Measurements from ENCODE around the gene CDK17.
"Not testable (repeated sequence)": the region's sequence is repeated elsewhere in the genome, so short reads cannot be mapped to it uniquely, and the experiment has no call there.

CDK17 gene

DNA sequence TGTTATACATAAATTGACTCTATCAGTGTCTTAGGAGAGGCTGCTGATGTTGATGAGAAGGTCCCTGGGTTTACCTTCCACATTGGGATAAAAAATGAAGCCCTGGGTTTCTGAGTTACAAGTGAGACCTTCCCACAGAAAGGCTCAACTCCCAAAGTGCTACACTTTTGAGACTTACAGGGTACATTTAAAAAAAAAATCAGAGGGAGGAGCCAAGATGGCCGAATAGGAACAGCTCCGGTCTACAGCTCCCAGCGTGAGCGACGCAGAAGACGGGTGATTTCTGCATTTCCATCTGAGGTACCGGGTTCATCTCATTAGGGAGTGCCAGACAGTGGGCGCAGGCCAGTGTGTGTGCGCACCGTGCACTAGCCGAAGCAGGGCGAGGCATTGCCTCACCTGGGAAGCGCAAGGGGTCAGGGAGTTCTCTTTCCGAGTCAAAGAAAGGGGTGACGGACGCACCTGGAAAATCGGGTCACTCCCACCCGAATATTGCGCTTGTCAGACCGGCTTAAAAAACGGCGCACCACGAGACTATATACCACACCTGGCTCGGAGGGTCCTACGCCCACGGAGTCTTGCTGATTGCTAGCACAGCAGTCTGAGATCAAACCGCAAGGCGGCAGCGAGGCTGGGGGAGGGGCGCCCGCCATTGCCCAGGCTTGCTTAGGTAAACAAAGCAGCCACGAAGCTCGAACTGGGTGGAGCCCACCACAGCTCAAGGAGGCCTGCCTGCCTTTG lies 84.3 kb downstream of the CDK17 start:
- not testable (repeated sequence) for DNase-seq (ENCODE audit: low spot score)

DNA sequence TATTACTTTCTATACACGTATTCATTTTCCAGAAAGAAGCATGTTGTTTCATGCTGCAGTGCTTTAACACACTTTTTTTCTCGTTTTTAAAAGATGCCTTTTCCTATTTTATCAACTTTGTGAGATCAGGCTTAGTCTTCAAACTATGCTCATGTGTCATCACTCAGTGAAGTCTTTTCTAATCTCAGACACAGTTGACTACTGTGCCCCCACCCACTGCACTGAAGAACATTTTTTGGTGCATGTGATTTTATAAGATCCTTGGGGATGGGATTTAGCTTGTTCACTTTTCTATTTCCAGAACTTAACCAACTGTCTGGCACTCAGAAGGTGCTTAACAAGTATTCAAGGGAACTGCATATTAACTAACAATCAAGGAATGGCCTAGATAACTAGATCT lies 85.5 kb downstream of the CDK17 start:
- no peak for DNase-seq (ENCODE audit: low spot score)

- no peak for DNase-seq (ENCODE audit: low spot score)
Observed at GRCh38 chr12:96313606-96314005, 86.6 kb downstream of the CDK17 start.

GRCh38 chr12:96311191-96311590 lies 89.0 kb downstream of the CDK17 start:
- DNase-seq (ENCODE audit: low spot score) = no peak

DNA sequence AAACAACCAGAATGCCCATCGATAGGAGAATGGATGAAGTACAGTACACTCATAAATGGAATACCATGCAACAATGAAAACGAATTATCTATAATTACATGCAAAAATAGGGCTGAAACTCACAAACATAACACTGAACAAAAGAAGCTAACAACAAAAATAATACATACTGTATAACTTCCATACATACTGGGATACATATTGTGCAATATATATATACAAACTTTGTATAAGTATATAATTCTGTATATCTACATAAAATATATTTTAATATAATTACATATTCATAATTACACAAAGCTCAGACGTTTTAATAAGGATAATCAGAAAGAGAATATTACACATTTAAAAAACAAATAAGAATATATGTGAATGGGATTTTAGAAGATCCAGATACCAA lies 90.2 kb downstream of the CDK17 start:
- no peak for DNase-seq (ENCODE audit: low spot score)

- no peak for DNase-seq (ENCODE audit: low spot score)
Observed at GRCh38 chr12:96308881-96309280, 91.4 kb downstream of the CDK17 start.

GRCh38 chr12:96305665-96306064 lies 94.6 kb downstream of the CDK17 start:
- DNase-seq (ENCODE audit: low spot score) = no peak

- DNase-seq (ENCODE audit: low spot score) = no peak
Observed at GRCh38 chr12:96303653-96304052, 96.6 kb downstream of the CDK17 start.

DNA sequence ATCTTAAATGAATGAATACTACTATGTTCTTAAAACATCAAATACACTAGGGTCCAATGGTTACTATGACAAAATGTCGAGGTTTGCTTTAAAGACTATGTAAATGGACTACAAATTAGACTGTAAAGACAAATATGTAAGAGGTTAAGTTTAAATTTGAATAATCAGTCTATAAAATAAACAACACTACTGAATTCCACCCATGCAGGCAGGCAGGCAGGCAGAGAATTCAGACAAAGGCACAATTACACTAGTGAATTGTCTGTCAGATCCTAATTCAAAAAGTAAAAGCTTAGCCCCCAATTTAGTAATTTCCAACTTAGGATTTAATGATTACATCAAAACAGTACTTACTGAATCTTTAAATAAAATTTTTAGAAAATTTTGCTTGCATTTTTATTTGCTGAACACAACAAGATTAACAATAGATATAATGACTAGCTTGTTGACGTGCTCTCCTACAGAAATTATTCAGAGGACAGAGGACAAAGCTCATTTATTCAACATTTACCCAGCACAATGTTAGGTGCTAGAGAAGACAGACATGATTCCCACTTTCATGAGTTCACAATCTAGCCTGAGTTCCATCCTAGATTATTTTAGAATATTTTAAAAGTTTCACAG lies 97.4 kb downstream of the CDK17 start:
- no peak for DNase-seq (ENCODE audit: low spot score)

DNA sequence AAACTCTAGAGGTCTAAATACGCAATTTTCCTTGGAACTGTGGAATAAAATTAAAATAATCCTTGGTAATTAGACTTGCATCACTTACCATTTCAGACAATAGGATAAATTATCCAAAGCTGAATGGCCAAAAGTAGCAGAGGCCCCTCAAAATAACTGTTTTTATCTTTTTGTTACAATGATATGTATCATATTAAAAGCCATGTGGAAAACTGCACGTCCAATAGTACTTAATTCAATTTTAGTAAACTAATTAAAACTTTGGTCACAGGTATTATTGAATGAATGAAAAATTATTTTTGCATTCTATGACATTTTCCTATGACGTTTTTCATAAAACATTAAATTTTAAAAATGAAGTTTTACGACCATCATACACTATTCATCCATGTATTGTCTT lies 98.5 kb downstream of the CDK17 start:
- no peak for DNase-seq (ENCODE audit: low spot score)

DNA sequence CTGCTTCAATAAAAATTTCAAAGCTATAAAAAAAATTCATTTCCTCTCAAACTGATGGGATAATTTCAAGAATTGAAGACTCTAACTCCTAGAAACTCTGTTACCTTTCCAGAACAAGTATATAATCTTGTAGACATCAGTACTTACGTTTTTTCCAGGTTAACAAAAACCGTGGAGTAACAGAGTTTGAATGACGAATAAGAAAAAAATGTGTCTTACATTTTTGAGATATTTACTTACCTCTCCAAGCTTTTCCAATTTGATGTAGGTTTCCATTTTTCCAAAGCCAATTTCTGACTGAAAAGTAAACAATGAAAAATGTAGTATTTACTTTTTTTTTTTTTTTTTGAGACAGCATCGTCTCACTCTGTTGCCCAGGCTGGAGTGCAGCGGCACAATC lies 100.2 kb downstream of the CDK17 start:
- no peak for DNase-seq (ENCODE audit: low spot score)

- no peak for DNase-seq (ENCODE audit: low spot score)
Observed at GRCh38 chr12:96297504-96297903, 102.7 kb downstream of the CDK17 start.

GRCh38 chr12:96295532-96296160 lies 104.6 kb downstream of the CDK17 start:
- DNase-seq (ENCODE audit: low spot score) = no peak

DNA sequence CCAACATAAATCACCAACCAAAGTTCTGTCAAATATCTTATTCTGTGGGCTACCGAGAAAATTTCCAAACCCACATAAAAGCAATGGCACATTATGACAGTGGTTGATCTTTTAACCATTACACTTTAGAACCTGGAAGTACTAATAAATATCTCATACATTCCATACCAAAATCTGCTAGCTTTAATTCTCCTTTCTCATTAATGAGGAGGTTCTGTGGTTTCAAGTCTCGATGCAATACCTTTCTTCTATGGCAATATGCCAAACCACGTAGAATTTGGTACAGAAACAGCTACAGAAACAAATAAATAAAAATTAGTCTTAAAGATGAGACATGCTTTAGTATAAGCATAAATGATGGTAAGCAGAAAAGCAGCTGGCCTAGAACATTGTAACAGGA lies 105.4 kb downstream of the CDK17 start:
- DNase-seq (ENCODE audit: low spot score) = no peak

GRCh38 chr12:96293093-96293492 lies 107.1 kb downstream of the CDK17 start:
- DNase-seq (ENCODE audit: low spot score) = no peak

DNA sequence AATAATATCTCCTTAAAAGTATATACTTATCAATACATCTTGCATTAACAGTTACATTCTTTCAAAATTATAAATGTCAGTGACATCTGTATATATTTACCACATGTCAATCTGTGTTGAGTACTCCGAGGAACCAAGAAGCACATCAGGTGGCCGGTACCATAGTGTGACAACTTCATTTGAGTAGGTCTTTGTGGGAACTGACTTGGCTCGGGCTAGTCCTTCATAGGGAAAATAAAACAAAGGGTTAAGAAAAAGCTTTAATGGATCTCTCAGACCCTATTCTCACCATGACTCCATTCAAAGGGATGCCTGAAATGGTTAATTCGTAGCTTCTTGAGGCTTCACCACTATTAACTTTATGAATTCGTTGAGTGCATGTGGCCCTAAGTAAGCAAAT lies 111.2 kb downstream of the CDK17 start:
- no peak for DNase-seq (ENCODE audit: low spot score)

- no peak for DNase-seq (ENCODE audit: low spot score)
Observed at GRCh38 chr12:96285158-96285557, 115.1 kb downstream of the CDK17 start.

- no peak for DNase-seq (ENCODE audit: low spot score)
Observed at GRCh38 chr12:96274331-96274730, 125.9 kb downstream of the CDK17 start.

GRCh38 chr12:96271469-96272199 lies 128.6 kb downstream of the CDK17 start:
- no peak for DNase-seq (ENCODE audit: low spot score)

DNA sequence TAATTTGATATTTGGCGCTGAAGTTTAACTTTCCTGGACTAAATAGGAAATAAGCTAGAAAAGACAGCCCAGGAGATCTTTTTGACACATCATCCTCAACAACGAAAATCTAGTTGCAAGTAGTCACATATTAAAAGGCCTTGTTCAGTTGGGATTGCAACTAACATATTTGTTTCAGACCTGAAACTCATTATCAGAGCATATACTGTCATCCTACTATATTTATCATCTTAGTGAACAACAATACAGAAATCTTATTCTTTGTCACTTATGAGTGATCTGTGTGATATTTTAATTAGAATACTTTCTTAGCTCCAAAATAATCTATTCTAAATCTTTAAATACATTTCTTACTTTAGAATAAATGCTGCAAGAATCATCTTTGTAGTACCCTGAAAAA lies 134.0 kb downstream of the CDK17 start:
- no peak for DNase-seq (ENCODE audit: low spot score)

DNA sequence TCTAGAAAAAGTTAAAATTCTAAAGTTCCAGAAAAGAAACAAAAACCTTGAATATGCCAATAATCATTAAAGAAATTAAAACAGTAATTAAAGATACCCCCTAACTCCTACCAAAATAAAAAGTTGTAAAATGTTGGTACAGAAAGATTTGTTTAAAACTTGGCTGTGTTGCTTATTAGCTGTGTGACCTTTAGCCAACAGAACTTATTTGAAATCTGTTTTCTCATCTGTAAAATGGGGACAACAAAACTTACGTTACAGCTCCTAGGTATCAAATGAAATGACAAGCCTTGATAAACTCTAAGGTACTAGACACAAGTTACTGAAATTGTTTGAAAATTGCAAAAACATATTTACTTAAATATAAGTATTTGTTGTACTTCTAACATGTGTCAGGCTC lies 134.4 kb downstream of the CDK17 start:
- DNase-seq (ENCODE audit: low spot score) = no peak

GRCh38 chr12:96265400-96265799 lies 134.8 kb downstream of the CDK17 start:
- no peak for DNase-seq (ENCODE audit: low spot score)

DNA sequence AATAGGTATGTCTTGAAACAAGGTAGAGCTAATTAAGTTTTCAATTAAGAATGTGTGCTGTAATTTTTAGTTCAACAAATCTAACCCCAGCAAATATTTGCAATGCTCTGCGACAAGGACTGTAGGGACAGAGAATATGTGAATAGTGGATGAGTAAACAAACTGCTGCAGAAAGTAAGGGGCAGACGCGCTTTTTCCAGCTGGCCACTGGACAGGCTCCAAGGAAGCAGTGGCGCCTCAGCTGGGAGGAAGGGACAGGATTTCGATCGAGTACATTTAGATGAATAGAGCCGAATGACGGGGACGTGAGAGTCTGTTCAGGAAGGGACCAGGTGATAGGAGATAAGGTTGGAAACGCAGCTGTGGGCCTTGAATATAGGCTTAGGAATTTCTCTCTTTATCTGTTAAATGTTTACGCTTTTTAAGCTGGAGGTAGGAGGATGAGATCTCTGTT lies 136.8 kb downstream of the CDK17 start:
- DNase-seq (ENCODE audit: low spot score) = no peak

Data from COLO829 (cell line).